H9 (cell line): Measurements from ENCODE around the gene BRD9. TPM values are rescaled to one million over a fixed set of nuclear protein-coding genes. Genes with fewer than 3 reads are reported as not detected.

Experiments
- DNase-seq: peaks from one replicate; pipeline ENCODE4 v3.0.0-alpha.2; 2017
- H2AFZ ChIP-seq: one replicate; pipeline ENCODE4 v1.6.1; 2013; ENCODE audit warnings: mild to moderate bottlenecking, low read length, control low read depth, moderate library complexity
- H2AK5ac ChIP-seq: 2 replicates; pipeline ENCODE4 v1.6.1; 2013; ENCODE audit warnings: low read length, control low read depth, mixed read lengths; ENCODE audit not compliant: insufficient read length
- H2BK120ac ChIP-seq: one replicate; pipeline ENCODE4 v1.6.1; 2013; ENCODE audit warnings: low read depth, mild to moderate bottlenecking, low read length, control low read depth, inconsistent platforms; ENCODE audit not compliant: poor library complexity, severe bottlenecking
- H2BK12ac ChIP-seq: 2 replicates; pipeline ENCODE4 v1.6.1; 2013; ENCODE audit warnings: low read length, control low read depth, mixed read lengths, low read depth; ENCODE audit not compliant: insufficient read length
- H2BK15ac ChIP-seq: 2 replicates; pipeline ENCODE4 v1.6.1; 2013; ENCODE audit warnings: low read depth, low read length, control low read depth
- H2BK20ac ChIP-seq: one replicate; pipeline ENCODE4 v1.6.1; 2013; ENCODE audit warnings: low read depth, mild to moderate bottlenecking, low read length, control low read depth, inconsistent platforms; ENCODE audit not compliant: poor library complexity, severe bottlenecking
- H2BK5ac ChIP-seq: 2 replicates; pipeline ENCODE4 v1.6.1; 2013; ENCODE audit warnings: low read length, control low read depth, mixed read lengths; ENCODE audit not compliant: insufficient read length
- H3K14ac ChIP-seq: 2 replicates; pipeline ENCODE4 v1.6.1; 2013; ENCODE audit warnings: low read length, control low read depth; ENCODE audit not compliant: insufficient read depth
- H3K18ac ChIP-seq: 2 replicates; pipeline ENCODE4 v1.6.1; 2013; ENCODE audit warnings: low read depth, mild to moderate bottlenecking, mixed read lengths, low read length, control low read depth; ENCODE audit not compliant: insufficient read length
- H3K23ac ChIP-seq: 2 replicates; pipeline ENCODE4 v1.6.1; 2013; ENCODE audit warnings: low read length, control low read depth, mixed read lengths, low read depth; ENCODE audit not compliant: insufficient read length
- H3K23me2 ChIP-seq: 2 replicates; pipeline ENCODE4 v1.6.1; 2013; ENCODE audit warnings: low read depth, mild to moderate bottlenecking, mixed read lengths, low read length, control low read depth; ENCODE audit not compliant: insufficient read length, poor library complexity, severe bottlenecking
- H3K27ac ChIP-seq: 2 replicates; pipeline ENCODE4 v1.5.1; 2013; ENCODE audit warnings: low read length, control low read depth, mixed read lengths, low read depth; ENCODE audit not compliant: insufficient read length
- H3K27me3 ChIP-seq: 2 replicates; pipeline ENCODE4 v1.6.1; 2013; ENCODE audit warnings: low read length, control low read depth, inconsistent platforms; ENCODE audit not compliant: insufficient read depth
- H3K4ac ChIP-seq: 2 replicates; pipeline ENCODE4 v1.6.1; 2013; ENCODE audit warnings: low read depth, mild to moderate bottlenecking, control low read depth, inconsistent platforms, low read length, moderate library complexity
- H3K4me1 ChIP-seq: 2 replicates; pipeline ENCODE4 v1.6.1; 2013; ENCODE audit warnings: low read length, control low read depth, inconsistent platforms; ENCODE audit not compliant: insufficient read depth
- H3K4me2 ChIP-seq: 2 replicates; pipeline ENCODE4 v1.6.1; 2013; ENCODE audit warnings: low read length, control low read depth, mixed read lengths; ENCODE audit not compliant: insufficient read length, insufficient read depth
- H3K56ac ChIP-seq: 2 replicates; pipeline ENCODE4 v1.6.1; 2013; ENCODE audit warnings: low read depth, mild to moderate bottlenecking, mixed read lengths, low read length, control low read depth; ENCODE audit not compliant: insufficient read length
- H3K79me1 ChIP-seq: 2 replicates; pipeline ENCODE4 v1.6.1; 2013; ENCODE audit warnings: low read depth, mild to moderate bottlenecking, moderate library complexity, low read length, control low read depth, inconsistent platforms; ENCODE audit not compliant: insufficient read depth, poor library complexity, severe bottlenecking
- H3K79me2 ChIP-seq: 2 replicates; pipeline ENCODE4 v1.6.1; 2013; ENCODE audit warnings: low read length, control low read depth, inconsistent platforms; ENCODE audit not compliant: insufficient read depth
- H3K9ac ChIP-seq: 2 replicates; pipeline ENCODE4 v1.6.1; 2013; ENCODE audit warnings: low read length, control low read depth, mixed read lengths; ENCODE audit not compliant: insufficient read length; ENCODE audit errors: extremely low read depth
- H3K9me3 ChIP-seq: one replicate; pipeline ENCODE4 v1.6.1; 2013; ENCODE audit warnings: low read depth, low read length, inconsistent platforms; ENCODE audit not compliant: control insufficient read depth
- H3T11ph ChIP-seq: one replicate; pipeline ENCODE4 v1.6.1; 2013; ENCODE audit warnings: mild to moderate bottlenecking, low read length, control low read depth, inconsistent platforms
- H4K20me1 ChIP-seq: one replicate; pipeline ENCODE4 v1.6.1; 2013; ENCODE audit not compliant: control insufficient read depth, insufficient read length, insufficient read depth
- H4K5ac ChIP-seq: 2 replicates; pipeline ENCODE4 v1.6.1; 2013; ENCODE audit warnings: low read depth, mild to moderate bottlenecking, mixed read lengths, low read length, control low read depth; ENCODE audit not compliant: insufficient read length
- H4K8ac ChIP-seq: replicated peaks from 2 replicates; pipeline ENCODE4 v1.6.1; 2013; ENCODE audit warnings: low read length, control low read depth, mixed read lengths, low read depth; ENCODE audit not compliant: insufficient read length
- H4K91ac ChIP-seq: 2 replicates; pipeline ENCODE4 v1.6.1; 2013; ENCODE audit warnings: low read depth, mild to moderate bottlenecking, moderate library complexity, mixed read lengths, low read length, control low read depth; ENCODE audit not compliant: insufficient read length
- H3K27ac Mint-ChIP-seq, 3 experiments: 2 replicates in 2 of 3; 3 replicates in 1 of 3; pipeline ENCODE4 v1.8.0; 2020 to 2021; ENCODE audit warnings: mixed read lengths in 3 of 3, mild to moderate bottlenecking in 1 of 3, moderate library complexity in 1 of 3
- H3K27me3 Mint-ChIP-seq: 2 replicates; pipeline ENCODE4 v1.8.0; 2021; ENCODE audit warnings: low read depth, mild to moderate bottlenecking, moderate library complexity, mixed read lengths
- H3K36me3 Mint-ChIP-seq, 3 experiments: 2 replicates in 2 of 3; 3 replicates in 1 of 3; pipeline ENCODE4 v1.8.0; 2020 to 2021; ENCODE audit warnings: low read depth in 3 of 3, mixed read lengths in 3 of 3; ENCODE audit not compliant: insufficient read depth in 1 of 3
- H3K4me1 Mint-ChIP-seq, 2 experiments: 2 replicates each; pipeline ENCODE4 v1.8.0; 2020; ENCODE audit warnings: mixed read lengths in 2 of 2
- H3K4me3 Mint-ChIP-seq, 2 experiments: 2 replicates in 1 of 2; 3 replicates in 1 of 2; pipeline ENCODE4 v1.8.0; 2020 to 2021; ENCODE audit warnings: mild to moderate bottlenecking in 2 of 2, mixed read lengths in 2 of 2, moderate library complexity in 1 of 2
- H3K9me3 Mint-ChIP-seq, 2 experiments: 2 replicates in 1 of 2; 3 replicates in 1 of 2; pipeline ENCODE4 v1.8.0; 2020; ENCODE audit warnings: mild to moderate bottlenecking in 2 of 2, mixed read lengths in 2 of 2, moderate library complexity in 1 of 2
- CTCF ChIP-seq: fragments of 200-600 bp; sonication (generic); conservative IDR thresholded peaks from 3 replicates; pipeline ENCODE4 v1.8.0; 2021; ENCODE audit warnings: antibody characterized with exemption, mild to moderate bottlenecking
- WGBS: extraction: QIAGEN DNeasy Blood & Tissue Kit; methylation state at CpG from one replicate; pipeline ENCODE4 v1.1.7; 2013; ENCODE audit warnings: missing lambda C conversion rate, low lambda C conversion rate, mixed read lengths; ENCODE audit not compliant: insufficient read length; ENCODE audit errors: extremely low coverage; 5-methylcytosine and 5-hydroxymethylcytosine counted together
- total RNA-seq: library from RNA; stranded (reverse); gene quantifications from 2 replicates; pipeline ENCODE4 v1.2.1, GENCODE V29; 2021

Gene BRD9
- total RNA-seq, 1 experiment from 2014 or later = 70.5 TPM

- no peak overlapping the region for H2BK15ac ChIP-seq
- no peak overlapping the region for H3K27ac Mint-ChIP-seq
- no peak for TF ChIP-seq CTCF
- no peaks in the 10 kb centered on the region for H3K27me3 ChIP-seq
- no peak overlapping the region for H3T11ph ChIP-seq
- H2AFZ ChIP-seq = no peak overlapping the region
- H3K4me1 Mint-ChIP-seq = no peaks in the 10 kb centered on the region
- H3K14ac ChIP-seq = no peak overlapping the region; the same call in 1 of the 2 replicates
- H3K36me3 Mint-ChIP-seq = no peaks in the 10 kb centered on the region
- no peak overlapping the region for H3K4me2 ChIP-seq
- no peak for DNase-seq
- no peak overlapping the region for H3K9ac ChIP-seq
- no peak overlapping the region for H4K5ac ChIP-seq
- no peak overlapping the region for H3K18ac ChIP-seq
- no peaks in the 10 kb centered on the region for H4K20me1 ChIP-seq
- H3K4me1 ChIP-seq = no peaks in the 10 kb centered on the region
- H3K9me3 ChIP-seq = no peaks in the 10 kb centered on the region
- H2BK20ac ChIP-seq = no peak overlapping the region
- peak overlapping the region in 1 of 2 experiments; percentile 20; a peak in 1 of 5 replicates for H3K4me3 Mint-ChIP-seq
- WGBS = no CpG with 5 or more reads among the region's 19 CpGs
- H2BK5ac ChIP-seq = no peak overlapping the region
- no peaks in the 10 kb centered on the region for H3K79me1 ChIP-seq
- H3K23me2 ChIP-seq = no peaks in the 10 kb centered on the region
- H3K9me3 Mint-ChIP-seq = peaks cover 0 to 3% of the 10 kb centered on the region in 2 experiments; a peak in 3 of 5 replicates
- no peak overlapping the region for H4K91ac ChIP-seq
- no peak overlapping the region for H4K8ac ChIP-seq
- H3K23ac ChIP-seq = no peak overlapping the region
- no peak overlapping the region for H3K56ac ChIP-seq
- no peak overlapping the region for H2BK120ac ChIP-seq
- H2AK5ac ChIP-seq = no peak overlapping the region
- H3K79me2 ChIP-seq = no peaks in the 10 kb centered on the region
- H3K27ac ChIP-seq = no peak overlapping the region
- no peak overlapping the region for H3K4ac ChIP-seq
- peaks cover 34% of the 10 kb centered on the region for H3K27me3 Mint-ChIP-seq
- H2BK12ac ChIP-seq = no peak overlapping the region
Measured at GRCh38 chr5:936149-937144, 43.8 kb upstream of the BRD9 start.
